T-helper 17 cell (primary cell): ENCODE measurements around the gene WSCD2. TPM values are rescaled to one million over a fixed set of nuclear protein-coding genes. Genes with fewer than 3 reads are reported as not detected.

ENCODE experiments used
- ATAC-seq: fragments of 150-1000 bp; cut with Tn5 transposase; 2 replicates; pipeline ENCODE4 v1.10.0; 2021; ENCODE audit warnings: mild to moderate bottlenecking, moderate library complexity
- DNase-seq, 3 donors: peaks; one replicate each; pipeline versions ENCODE4 v3.0.0 to v3.0.0-alpha.2; 2020 to 2021
- H3K9me3 ChIP-seq: one replicate; pipeline ENCODE4 v1.7.0; 2013; ENCODE audit warnings: low read length, mild to moderate bottlenecking; ENCODE audit not compliant: control insufficient read depth, poor library complexity, severe bottlenecking
- H3K27ac Mint-ChIP-seq: one replicate; pipeline ENCODE4 v1.8.0; 2022; ENCODE audit warnings: mild to moderate bottlenecking, moderate library complexity, mixed read lengths
- H3K27me3 Mint-ChIP-seq: one replicate; pipeline ENCODE4 v1.8.0; 2022; ENCODE audit warnings: mixed read lengths
- H3K36me3 Mint-ChIP-seq: one replicate; pipeline ENCODE4 v1.8.0; 2022; ENCODE audit warnings: low read depth, mixed read lengths
- H3K4me1 Mint-ChIP-seq: one replicate; pipeline ENCODE4 v1.8.0; 2022; ENCODE audit warnings: mild to moderate bottlenecking, mixed read lengths
- H3K4me3 Mint-ChIP-seq: one replicate; pipeline ENCODE4 v1.8.0; 2022; ENCODE audit warnings: mild to moderate bottlenecking, moderate library complexity, mixed read lengths
- total RNA-seq, 4 donors: library from RNA in 2 of 4; stranded (reverse) in 2 of 4; gene quantifications; one replicate each; pipeline ENCODE4 v1.2.3 and lab custom pipeline; 2022 to 2026

Gene WSCD2
- total RNA-seq, 2 donors from 2014 or later = 0.60 TPM; not detected in 1

GRCh38 chr12:108289350-108290161 lies 160.5 kb downstream of the WSCD2 start:
- Mint-ChIP-seq H3K4me3 (no peak overlapping the region), H3K27ac (no peak overlapping the region), H3K4me1 (no peaks in the 10 kb centered on the region), H3K27me3 (peaks cover 19% of the 10 kb centered on the region), H3K36me3 (no peaks in the 10 kb centered on the region)
- H3K9me3 ChIP-seq = no peaks in the 10 kb centered on the region
- no peak for DNase-seq
- no peak for ATAC-seq

- no peak for DNase-seq
- Mint-ChIP-seq H3K27ac (peak overlapping the region; percentile 8), H3K4me1 (peaks cover 3% of the 10 kb centered on the region), H3K36me3 (no peaks in the 10 kb centered on the region), H3K27me3 (peaks cover 22% of the 10 kb centered on the region), H3K4me3 (no peak overlapping the region)
- ATAC-seq = no peak
- no peaks in the 10 kb centered on the region for H3K9me3 ChIP-seq
These were observed 166.6 kb downstream of the WSCD2 start for GRCh38 chr12:108295641-108296040.

GRCh38 chr12:108296945-108297344 lies 167.9 kb downstream of the WSCD2 start:
- ATAC-seq (no peak), DNase-seq (no peak)
- Mint-ChIP-seq H3K36me3 (no peaks in the 10 kb centered on the region), H3K4me3 (no peak overlapping the region), H3K4me1 (peaks cover 5% of the 10 kb centered on the region), H3K27ac (no peak overlapping the region), H3K27me3 (peaks cover 14% of the 10 kb centered on the region)
- H3K9me3 ChIP-seq = no peaks in the 10 kb centered on the region

- Mint-ChIP-seq H3K27me3 (peaks cover 14% of the 10 kb centered on the region), H3K4me1 (peaks cover 5% of the 10 kb centered on the region), H3K4me3 (no peak overlapping the region), H3K36me3 (no peaks in the 10 kb centered on the region), H3K27ac (no peak overlapping the region)
- ATAC-seq (no peak), DNase-seq (no peak)
- H3K9me3 ChIP-seq = no peaks in the 10 kb centered on the region
These were observed 168.3 kb downstream of the WSCD2 start for GRCh38 chr12:108297424-108297823.

- ATAC-seq (no peak), DNase-seq (no peak)
- Mint-ChIP-seq H3K4me1 (peaks cover 5% of the 10 kb centered on the region), H3K36me3 (no peaks in the 10 kb centered on the region), H3K4me3 (no peak overlapping the region), H3K27ac (peak overlapping the region; percentile 51), H3K27me3 (peaks cover 14% of the 10 kb centered on the region)
- H3K9me3 ChIP-seq = no peaks in the 10 kb centered on the region
These were observed 169.0 kb downstream of the WSCD2 start for GRCh38 chr12:108297895-108298760.

GRCh38 chr12:108298761-108299275 lies 169.7 kb downstream of the WSCD2 start:
- Mint-ChIP-seq H3K27ac (peak overlapping the region; percentile 51), H3K4me3 (no peak overlapping the region), H3K27me3 (peaks cover 14% of the 10 kb centered on the region), H3K4me1 (peaks cover 5% of the 10 kb centered on the region), H3K36me3 (no peaks in the 10 kb centered on the region)
- ATAC-seq = no peak
- no peaks in the 10 kb centered on the region for H3K9me3 ChIP-seq
- no peak for DNase-seq

- no peak overlapping the region for H3K27ac Mint-ChIP-seq
- no peaks in the 10 kb centered on the region for H3K9me3 ChIP-seq
- H3K36me3 Mint-ChIP-seq = peaks cover 3% of the 10 kb centered on the region
- H3K4me3 Mint-ChIP-seq = no peak overlapping the region
- ATAC-seq (no peak), DNase-seq (no peak)
- peaks cover 8% of the 10 kb centered on the region for H3K4me1 Mint-ChIP-seq
- H3K27me3 Mint-ChIP-seq = peaks cover 20% of the 10 kb centered on the region
These were observed 170.4 kb downstream of the WSCD2 start for GRCh38 chr12:108299516-108299915.

Other genes starting within 250 kb of the WSCD2 start
- under 1 TPM in 1 of 2 donors, not detected in 1; 0.22 TPM for gene CMKLR1, start 210.0 kb downstream of the WSCD2 start, total RNA-seq